Natural killer cell treated with Interleukin-12 subunit alpha and Interleukin-12 subunit beta and Interleukin-15 and Interleukin-18, amount 100 ng/mL, for 72 hours (primary cell): Measurements from ENCODE around the gene E4F1. TPM values are rescaled to one million over a fixed set of nuclear protein-coding genes. Genes with fewer than 3 reads are reported as not detected.
"Not testable (repeated sequence)": the region's sequence is repeated elsewhere in the genome, so short reads cannot be mapped to it uniquely, and the experiment has no call there.

Experiments
- ATAC-seq, 2 donors: fragments of 150-1000 bp; cut with Tn5 transposase in 1 of 2; sonication (Bioruptor Pico), chemical (Tn5 transposase) in 1 of 2; 2 replicates each; pipeline ENCODE4 v1.10.0; 2021
- DNase-seq: peaks from one replicate; pipeline ENCODE4 v3.0.0; 2022; ENCODE audit warnings: low spot score
- H3K27ac Mint-ChIP-seq, 2 donors: 1 replicate in 1 of 2; 2 replicates in 1 of 2; pipeline ENCODE4 v1.8.0; 2022; ENCODE audit warnings: mixed read lengths in 2 of 2, mild to moderate bottlenecking in 1 of 2, moderate library complexity in 1 of 2
- H3K27me3 Mint-ChIP-seq, 2 donors: 1 replicate in 1 of 2; 2 replicates in 1 of 2; pipeline ENCODE4 v1.8.0; 2022; ENCODE audit warnings: mixed read lengths in 2 of 2
- H3K36me3 Mint-ChIP-seq: one replicate; pipeline ENCODE4 v1.8.0; 2022; ENCODE audit warnings: mixed read lengths
- H3K4me1 Mint-ChIP-seq, 2 donors: 1 replicate in 1 of 2; 2 replicates in 1 of 2; pipeline ENCODE4 v1.8.0; 2022; ENCODE audit warnings: low read depth in 2 of 2, mixed read lengths in 2 of 2, mild to moderate bottlenecking in 1 of 2
- H3K4me3 Mint-ChIP-seq: one replicate; pipeline ENCODE4 v1.8.0; 2022; ENCODE audit warnings: mixed read lengths
- H3K9me3 Mint-ChIP-seq: 2 replicates; pipeline ENCODE4 v1.8.0; 2022; ENCODE audit warnings: mixed read lengths
- total RNA-seq, 2 donors: library from RNA; stranded (reverse); gene quantifications; one replicate each; pipeline ENCODE4 v1.2.3, GENCODE V29; 2022

E4F1 gene
- total RNA-seq, 2 donors from 2014 or later: 27.5 to 51.8 TPM

- peaks cover 17% of the 10 kb centered on the region for H3K36me3 Mint-ChIP-seq
- not testable (repeated sequence) for ATAC-seq
- DNase-seq: peak; percentile 28
Observed at GRCh38 chr16:2266887-2267286, 43.5 kb downstream of the E4F1 start.

GRCh38 chr16:2267505-2267912, 44.1 kb downstream of the E4F1 start:
- H3K27me3 Mint-ChIP-seq, H3K9me3 Mint-ChIP-seq: not testable (repeated sequence)
- Mint-ChIP-seq H3K27ac (peak overlapping the region; percentile 94 to 96), H3K36me3 (peaks cover 16% of the 10 kb centered on the region), H3K4me1 (peaks cover 37% of the 10 kb centered on the region in 2 donors), H3K4me3 (peak overlapping the region; percentile 94)
- DNase-seq (peak; percentile 92), ATAC-seq (peak; percentile 84 to 87)

More at GRCh38 chr16:2266887-2267286, 43.5 kb downstream of the E4F1 start:
- Mint-ChIP-seq H3K4me3 (peak overlapping the region; percentile 94), H3K4me1 (peaks cover 37% of the 10 kb centered on the region in 2 donors), H3K27ac (peak overlapping the region; percentile 94 to 96)
- H3K27me3 Mint-ChIP-seq, H3K9me3 Mint-ChIP-seq: not testable (repeated sequence)

GRCh38 chr16:2267913-2268666, 44.7 kb downstream of the E4F1 start, which contains the start of gene RNPS1:
Gene RNPS1, minus strand, starts transcription at chr16:2268126. Its CDS starts 3,483 bp downstream, at chr16:2264643.
- peak within 1 kb of the TSS; percentile 94 to 96 for H3K27ac Mint-ChIP-seq
- DNase-seq (peak; percentile 98), ATAC-seq (peak; percentile 95)
- H3K9me3 Mint-ChIP-seq: no peaks in the 10 kb centered on the region
- no peaks in the 10 kb centered on the region for H3K27me3 Mint-ChIP-seq
- H3K4me3 Mint-ChIP-seq: peak within 1 kb of the TSS; percentile 94
- peaks cover 11% of the 10 kb centered on the region for H3K36me3 Mint-ChIP-seq
- peaks cover 34 to 37% of the 10 kb centered on the region in 2 donors for H3K4me1 Mint-ChIP-seq

- Mint-ChIP-seq H3K27ac (no peak overlapping the region), H3K4me3 (peak overlapping the region; percentile 94), H3K27me3 (no peaks in the 10 kb centered on the region), H3K9me3 (no peaks in the 10 kb centered on the region), H3K36me3 (peaks cover 8% of the 10 kb centered on the region), H3K4me1 (peaks cover 24 to 27% of the 10 kb centered on the region in 2 donors)
- no peak for ATAC-seq
- peak; percentile 49 for DNase-seq
Observed at GRCh38 chr16:2270070-2270462, 46.7 kb downstream of the E4F1 start.

- Mint-ChIP-seq H3K9me3 (no peaks in the 10 kb centered on the region), H3K27ac (no peak overlapping the region), H3K36me3 (peaks cover 6% of the 10 kb centered on the region), H3K4me1 (peaks cover 18 to 19% of the 10 kb centered on the region in 2 donors), H3K27me3 (no peaks in the 10 kb centered on the region), H3K4me3 (no peak overlapping the region)
- DNase-seq (peak; percentile 55), ATAC-seq (no peak)
Observed at GRCh38 chr16:2270588-2271470, 47.4 kb downstream of the E4F1 start.

- Mint-ChIP-seq H3K27me3 (no peaks in the 10 kb centered on the region), H3K9me3 (no peaks in the 10 kb centered on the region), H3K4me1 (peaks cover 9 to 10% of the 10 kb centered on the region in 2 donors), H3K4me3 (no peak overlapping the region), H3K36me3 (peaks cover 1% of the 10 kb centered on the region), H3K27ac (no peak overlapping the region)
- DNase-seq: peak; percentile 54
- no peak for ATAC-seq
Observed at GRCh38 chr16:2271848-2272461, 48.6 kb downstream of the E4F1 start.

- no peak overlapping the region for H3K27ac Mint-ChIP-seq
- DNase-seq: no peak
- no peak for ATAC-seq
- H3K4me1 Mint-ChIP-seq: peaks cover 6 to 8% of the 10 kb centered on the region in 2 donors
- H3K36me3 Mint-ChIP-seq: no peaks in the 10 kb centered on the region
- H3K9me3 Mint-ChIP-seq: no peaks in the 10 kb centered on the region
- H3K27me3 Mint-ChIP-seq: no peaks in the 10 kb centered on the region
- no peak overlapping the region for H3K4me3 Mint-ChIP-seq
Observed at GRCh38 chr16:2273484-2273883, 50.1 kb downstream of the E4F1 start.

GRCh38 chr16:2273931-2274330, 50.5 kb downstream of the E4F1 start:
- no peaks in the 10 kb centered on the region for H3K27me3 Mint-ChIP-seq
- DNase-seq: no peak
- no peak overlapping the region for H3K4me3 Mint-ChIP-seq
- H3K4me1 Mint-ChIP-seq: peaks cover 6 to 8% of the 10 kb centered on the region in 2 donors
- no peak for ATAC-seq
- no peak overlapping the region for H3K27ac Mint-ChIP-seq
- no peaks in the 10 kb centered on the region for H3K9me3 Mint-ChIP-seq
- H3K36me3 Mint-ChIP-seq: no peaks in the 10 kb centered on the region

- no peak for ATAC-seq
- Mint-ChIP-seq H3K36me3 (no peaks in the 10 kb centered on the region), H3K9me3 (no peaks in the 10 kb centered on the region), H3K27me3 (no peaks in the 10 kb centered on the region), H3K27ac (no peak overlapping the region), H3K4me3 (no peak overlapping the region), H3K4me1 (no peaks in the 10 kb centered on the region)
- peak; percentile 40 for DNase-seq
Observed at GRCh38 chr16:2275476-2276367, 52.3 kb downstream of the E4F1 start.

- DNase-seq (peak; percentile 20), ATAC-seq (no peak)
- no peak overlapping the region for H3K27ac Mint-ChIP-seq
- H3K4me3 Mint-ChIP-seq: no peak overlapping the region
- H3K4me1 Mint-ChIP-seq: no peaks in the 10 kb centered on the region
- no peaks in the 10 kb centered on the region for H3K27me3 Mint-ChIP-seq
- H3K36me3 Mint-ChIP-seq: no peaks in the 10 kb centered on the region
- H3K9me3 Mint-ChIP-seq: no peaks in the 10 kb centered on the region
Observed at GRCh38 chr16:2276368-2277195, 53.2 kb downstream of the E4F1 start.

GRCh38 chr16:2277466-2278271, 54.3 kb downstream of the E4F1 start:
- Mint-ChIP-seq H3K27ac (no peak overlapping the region), H3K4me1 (no peaks in the 10 kb centered on the region), H3K27me3 (no peaks in the 10 kb centered on the region), H3K4me3 (no peak overlapping the region), H3K9me3 (no peaks in the 10 kb centered on the region), H3K36me3 (no peaks in the 10 kb centered on the region)
- DNase-seq (peak; percentile 51), ATAC-seq (no peak)

GRCh38 chr16:2278272-2278608, 54.8 kb downstream of the E4F1 start:
- Mint-ChIP-seq H3K36me3 (no peaks in the 10 kb centered on the region), H3K9me3 (no peaks in the 10 kb centered on the region), H3K4me1 (no peaks in the 10 kb centered on the region), H3K27me3 (no peaks in the 10 kb centered on the region), H3K27ac (no peak overlapping the region), H3K4me3 (no peak overlapping the region)
- ATAC-seq (no peak), DNase-seq (no peak)
